Endothelial cell (in vitro differentiated cells): ENCODE measurements around the gene ANKRD10. TPM values are rescaled to one million over a fixed set of nuclear protein-coding genes. Genes with fewer than 3 reads are reported as not detected.

Experiments
- DNase-seq: peaks from one replicate; pipeline ENCODE4 v3.0.0; 2021; ENCODE audit warnings: low spot score
- H3K27ac Mint-ChIP-seq: one replicate; pipeline ENCODE4 v1.8.0; 2021; ENCODE audit warnings: mixed read lengths, inconsistent platforms; ENCODE audit not compliant: unreplicated experiment
- H3K27me3 Mint-ChIP-seq: one replicate; pipeline ENCODE4 v1.8.0; 2021; ENCODE audit warnings: mild to moderate bottlenecking, moderate library complexity, mixed read lengths, inconsistent platforms; ENCODE audit not compliant: unreplicated experiment
- H3K36me3 Mint-ChIP-seq: one replicate; pipeline ENCODE4 v1.8.0; 2021; ENCODE audit warnings: mild to moderate bottlenecking, low read depth, mixed read lengths, inconsistent platforms; ENCODE audit not compliant: unreplicated experiment
- H3K4me1 Mint-ChIP-seq: one replicate; pipeline ENCODE4 v1.8.0; 2021; ENCODE audit warnings: mild to moderate bottlenecking, mixed read lengths, inconsistent platforms; ENCODE audit not compliant: unreplicated experiment
- H3K4me3 Mint-ChIP-seq: one replicate; pipeline ENCODE4 v1.8.0; 2021; ENCODE audit warnings: mild to moderate bottlenecking, mixed read lengths, inconsistent platforms; ENCODE audit not compliant: unreplicated experiment
- H3K9me3 Mint-ChIP-seq: one replicate; pipeline ENCODE4 v1.8.0; 2021; ENCODE audit warnings: mixed read lengths, inconsistent platforms; ENCODE audit not compliant: unreplicated experiment
- total RNA-seq: library from RNA; stranded (reverse); fragmentation: NEBNext Ultra II Directional; extraction: Animal tissue kit (Norgen Biotek cat#: 25700); gene quantifications from one replicate; pipeline ENCODE4 v1.2.1, GENCODE V29; 2021; ENCODE audit not compliant: unreplicated experiment
- TF ChIP-seq, protein P1 (sequence below): fragments of 200-600 bp; sonication (generic); IDR thresholded peaks from one replicate; pipeline ENCODE4 v1.5.0; 2021; ENCODE audit warnings: antibody characterized with exemption; ENCODE audit not compliant: unreplicated experiment

The ANKRD10 gene
- total RNA-seq, 1 donor from 2014 or later: 160 TPM

GRCh38 chr13:110869231-110869804 is 45.6 kb downstream of the ANKRD10 start:
- Mint-ChIP-seq H3K9me3 (no peaks in the 10 kb centered on the region), H3K27me3 (peaks cover 6% of the 10 kb centered on the region), H3K4me1 (peaks cover 21% of the 10 kb centered on the region), H3K27ac (no peak overlapping the region), H3K36me3 (no peaks in the 10 kb centered on the region), H3K4me3 (no peak overlapping the region)
- DNase-seq: no peak
- TF ChIP-seq, protein P1, sequence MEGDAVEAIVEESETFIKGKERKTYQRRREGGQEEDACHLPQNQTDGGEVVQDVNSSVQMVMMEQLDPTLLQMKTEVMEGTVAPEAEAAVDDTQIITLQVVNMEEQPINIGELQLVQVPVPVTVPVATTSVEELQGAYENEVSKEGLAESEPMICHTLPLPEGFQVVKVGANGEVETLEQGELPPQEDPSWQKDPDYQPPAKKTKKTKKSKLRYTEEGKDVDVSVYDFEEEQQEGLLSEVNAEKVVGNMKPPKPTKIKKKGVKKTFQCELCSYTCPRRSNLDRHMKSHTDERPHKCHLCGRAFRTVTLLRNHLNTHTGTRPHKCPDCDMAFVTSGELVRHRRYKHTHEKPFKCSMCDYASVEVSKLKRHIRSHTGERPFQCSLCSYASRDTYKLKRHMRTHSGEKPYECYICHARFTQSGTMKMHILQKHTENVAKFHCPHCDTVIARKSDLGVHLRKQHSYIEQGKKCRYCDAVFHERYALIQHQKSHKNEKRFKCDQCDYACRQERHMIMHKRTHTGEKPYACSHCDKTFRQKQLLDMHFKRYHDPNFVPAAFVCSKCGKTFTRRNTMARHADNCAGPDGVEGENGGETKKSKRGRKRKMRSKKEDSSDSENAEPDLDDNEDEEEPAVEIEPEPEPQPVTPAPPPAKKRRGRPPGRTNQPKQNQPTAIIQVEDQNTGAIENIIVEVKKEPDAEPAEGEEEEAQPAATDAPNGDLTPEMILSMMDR: no peak

DNA sequence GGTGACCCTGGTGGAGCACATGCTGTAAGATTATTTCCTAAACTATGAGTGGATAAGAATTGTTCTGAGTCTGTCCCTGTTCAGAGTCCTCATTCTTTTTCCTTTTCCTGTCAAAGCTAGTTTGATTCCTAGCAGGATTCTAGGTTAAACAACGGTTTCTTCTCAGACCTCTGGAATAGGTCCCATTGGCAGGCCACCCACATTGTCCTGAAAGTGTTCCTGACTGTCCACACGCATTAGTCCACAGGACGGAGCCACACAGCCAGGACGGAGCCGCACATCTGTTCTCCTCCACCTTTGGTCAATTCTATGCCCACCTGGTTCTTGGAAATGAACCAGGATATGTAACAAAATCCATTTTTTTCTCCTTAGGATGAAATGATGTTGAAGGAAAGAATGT is 46.1 kb downstream of the ANKRD10 start:
- DNase-seq: no peak
- H3K36me3 Mint-ChIP-seq: no peaks in the 10 kb centered on the region
- H3K4me1 Mint-ChIP-seq: peaks cover 21% of the 10 kb centered on the region
- H3K9me3 Mint-ChIP-seq: no peaks in the 10 kb centered on the region
- no peak overlapping the region for H3K4me3 Mint-ChIP-seq
- TF ChIP-seq, protein P1: no peak
- H3K27ac Mint-ChIP-seq: no peak overlapping the region
- H3K27me3 Mint-ChIP-seq: peaks cover 7% of the 10 kb centered on the region

DNA sequence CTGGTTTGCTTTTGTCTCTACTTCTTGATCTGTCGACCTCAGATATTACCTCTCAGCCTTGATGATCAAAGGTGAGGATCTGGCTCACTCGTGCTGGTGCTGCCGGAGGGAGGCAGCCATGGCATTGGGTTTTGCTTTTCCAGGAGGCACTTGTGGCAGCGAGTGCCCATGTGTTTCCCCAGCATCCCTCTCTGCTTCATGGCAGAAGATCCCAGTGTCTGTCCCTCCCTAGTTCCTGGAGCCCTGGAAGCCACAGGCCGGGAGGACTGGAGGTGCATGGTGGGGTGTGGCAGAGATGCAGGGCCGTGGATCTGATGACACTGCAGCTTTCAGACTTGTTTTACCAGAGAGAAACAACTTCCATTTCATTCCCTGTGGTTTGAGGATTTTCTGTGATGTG is 47.5 kb downstream of the ANKRD10 start:
- DNase-seq: no peak
- no peak overlapping the region for H3K4me3 Mint-ChIP-seq
- H3K4me1 Mint-ChIP-seq: peaks cover 21% of the 10 kb centered on the region
- H3K27me3 Mint-ChIP-seq: peaks cover 7% of the 10 kb centered on the region
- no peaks in the 10 kb centered on the region for H3K36me3 Mint-ChIP-seq
- H3K27ac Mint-ChIP-seq: no peak overlapping the region
- no peaks in the 10 kb centered on the region for H3K9me3 Mint-ChIP-seq
- TF ChIP-seq, protein P1: no peak

- no peaks in the 10 kb centered on the region for H3K36me3 Mint-ChIP-seq
- H3K4me3 Mint-ChIP-seq: no peak overlapping the region
- no peak for DNase-seq
- TF ChIP-seq, protein P1: no peak
- H3K4me1 Mint-ChIP-seq: peaks cover 21% of the 10 kb centered on the region
- H3K9me3 Mint-ChIP-seq: no peaks in the 10 kb centered on the region
- H3K27me3 Mint-ChIP-seq: peaks cover 5% of the 10 kb centered on the region
- H3K27ac Mint-ChIP-seq: no peak overlapping the region
Observed at GRCh38 chr13:110866491-110867170, 48.2 kb downstream of the ANKRD10 start.

GRCh38 chr13:110863685-110864084 is 51.2 kb downstream of the ANKRD10 start:
- Mint-ChIP-seq H3K27ac (no peak overlapping the region), H3K4me1 (peaks cover under 1% of the 10 kb centered on the region), H3K9me3 (no peaks in the 10 kb centered on the region), H3K36me3 (no peaks in the 10 kb centered on the region), H3K27me3 (peaks cover 5% of the 10 kb centered on the region), H3K4me3 (no peak overlapping the region)
- no peak for DNase-seq
- TF ChIP-seq, protein P1: no peak
